GM06990 (cell line): Measurements from ENCODE around the gene CFAP97.

Source experiments
- DNase-seq: peaks from one replicate; pipeline ENCODE4 v3.0.0-alpha.2; 2011; ENCODE audit not compliant: insufficient read length; ENCODE audit errors: extremely low read depth
- H3K27me3 ChIP-seq: replicated peaks from 2 replicates; pipeline ENCODE4 v1.6.0; 2011; ENCODE audit warnings: low read length; ENCODE audit not compliant: control insufficient read depth, insufficient read depth
- H3K36me3 ChIP-seq: 2 replicates; pipeline ENCODE4 v1.5.1; 2011; ENCODE audit warnings: low read length; ENCODE audit not compliant: control insufficient read depth, insufficient read depth
- H3K4me3 ChIP-seq: replicated peaks from 2 replicates; pipeline ENCODE4 v1.5.1; 2011; ENCODE audit warnings: low read depth, mild to moderate bottlenecking, control low read depth, low read length
- TF ChIP-seq, protein P1 (sequence below): IDR thresholded peaks from 2 replicates; pipeline ENCODE4 v1.5.1; 2011; ENCODE audit warnings: low read length, control low read depth, mild to moderate bottlenecking, inconsistent platforms; ENCODE audit not compliant: insufficient read depth, poor library complexity, severe bottlenecking

The CFAP97 gene

DNA sequence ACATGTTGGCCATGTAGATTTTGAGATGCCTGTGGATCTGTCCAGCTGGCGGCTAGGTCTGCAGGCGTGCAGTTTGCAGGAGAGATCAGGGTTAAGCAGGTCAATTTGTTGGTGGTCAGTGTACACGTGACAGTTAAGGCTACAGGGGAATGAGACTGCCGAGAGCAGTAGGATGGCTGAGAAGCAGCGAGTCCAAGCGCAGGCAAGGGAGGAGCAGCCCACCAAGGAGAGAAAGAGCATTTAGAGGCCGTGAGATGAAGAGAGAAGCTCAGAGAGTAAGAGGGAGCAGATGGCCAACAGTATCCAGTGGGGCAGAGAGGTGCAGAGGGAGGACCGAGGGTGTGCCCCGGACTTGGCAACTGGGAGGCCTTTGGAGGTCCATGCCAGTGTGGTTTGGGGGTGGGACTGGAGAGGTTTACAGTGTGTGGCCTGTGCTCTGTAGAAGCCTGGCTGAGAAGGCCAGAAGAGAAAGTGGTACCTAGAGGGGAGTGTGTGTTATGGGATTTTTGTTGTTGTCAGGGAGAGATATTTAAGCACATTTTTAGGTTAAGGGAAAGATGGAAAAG lies 24.0 kb upstream of the CFAP97 start:
- TF ChIP-seq, protein P1, sequence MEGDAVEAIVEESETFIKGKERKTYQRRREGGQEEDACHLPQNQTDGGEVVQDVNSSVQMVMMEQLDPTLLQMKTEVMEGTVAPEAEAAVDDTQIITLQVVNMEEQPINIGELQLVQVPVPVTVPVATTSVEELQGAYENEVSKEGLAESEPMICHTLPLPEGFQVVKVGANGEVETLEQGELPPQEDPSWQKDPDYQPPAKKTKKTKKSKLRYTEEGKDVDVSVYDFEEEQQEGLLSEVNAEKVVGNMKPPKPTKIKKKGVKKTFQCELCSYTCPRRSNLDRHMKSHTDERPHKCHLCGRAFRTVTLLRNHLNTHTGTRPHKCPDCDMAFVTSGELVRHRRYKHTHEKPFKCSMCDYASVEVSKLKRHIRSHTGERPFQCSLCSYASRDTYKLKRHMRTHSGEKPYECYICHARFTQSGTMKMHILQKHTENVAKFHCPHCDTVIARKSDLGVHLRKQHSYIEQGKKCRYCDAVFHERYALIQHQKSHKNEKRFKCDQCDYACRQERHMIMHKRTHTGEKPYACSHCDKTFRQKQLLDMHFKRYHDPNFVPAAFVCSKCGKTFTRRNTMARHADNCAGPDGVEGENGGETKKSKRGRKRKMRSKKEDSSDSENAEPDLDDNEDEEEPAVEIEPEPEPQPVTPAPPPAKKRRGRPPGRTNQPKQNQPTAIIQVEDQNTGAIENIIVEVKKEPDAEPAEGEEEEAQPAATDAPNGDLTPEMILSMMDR: no peak
- no peaks in the 10 kb centered on the region for H3K27me3 ChIP-seq
- peaks cover 2% of the 10 kb centered on the region for H3K36me3 ChIP-seq
- no peak for DNase-seq
- H3K4me3 ChIP-seq: no peak overlapping the region

GRCh38 chr4:185227131-185227551 lies 23.3 kb upstream of the CFAP97 start:
- Histone ChIP-seq H3K4me3 (no peak overlapping the region), H3K36me3 (peaks cover 5% of the 10 kb centered on the region), H3K27me3 (no peaks in the 10 kb centered on the region)
- TF ChIP-seq, protein P1: no peak
- no peak for DNase-seq

- Histone ChIP-seq H3K27me3 (no peaks in the 10 kb centered on the region), H3K36me3 (peaks cover 5% of the 10 kb centered on the region), H3K4me3 (no peak overlapping the region)
- DNase-seq: no peak
- TF ChIP-seq, protein P1: no peak
These were observed 22.1 kb upstream of the CFAP97 start for GRCh38 chr4:185225940-185226339.

DNA sequence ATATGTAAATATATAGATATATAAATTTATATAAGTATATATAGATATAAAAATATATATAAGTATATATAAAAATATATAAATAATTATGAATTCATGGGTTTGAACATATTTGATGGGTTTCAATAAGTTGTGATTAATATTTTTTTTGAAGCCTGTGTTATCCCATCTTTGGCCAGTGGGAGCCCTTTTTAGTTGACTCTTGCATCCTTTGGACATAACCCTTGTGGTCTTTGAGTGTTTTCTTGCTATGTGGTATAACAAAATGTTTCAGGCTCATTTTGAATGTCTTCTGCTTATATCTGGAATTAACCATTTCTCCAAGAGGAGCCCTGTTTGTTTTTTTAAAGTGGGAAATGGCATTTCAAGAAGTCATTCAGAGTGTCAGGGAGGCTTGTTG lies 20.8 kb upstream of the CFAP97 start:
- TF ChIP-seq, protein P1: no peak

DNA sequence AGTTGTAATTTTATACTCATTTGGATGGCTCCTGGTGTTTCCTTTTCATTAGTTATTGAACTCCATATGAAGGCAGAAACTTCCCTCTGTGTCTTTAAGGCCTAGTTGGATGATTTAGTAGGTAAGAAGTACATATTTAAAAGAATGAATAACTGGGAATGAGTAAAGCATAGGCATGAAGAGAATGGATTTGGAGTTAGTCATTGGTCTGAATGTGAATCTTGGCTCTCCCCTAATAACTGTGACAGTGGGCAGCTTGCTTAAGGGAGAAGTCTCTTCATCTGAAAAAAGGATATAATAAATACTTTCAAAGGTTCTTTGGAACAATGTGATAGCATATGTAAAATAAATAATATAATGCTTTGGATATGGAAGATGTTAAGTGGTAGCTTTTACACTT lies 18.8 kb upstream of the CFAP97 start:
- DNase-seq: no peak
- H3K4me3 ChIP-seq: no peak overlapping the region
- H3K36me3 ChIP-seq: peaks cover 4% of the 10 kb centered on the region
- TF ChIP-seq, protein P1: no peak
- H3K27me3 ChIP-seq: no peaks in the 10 kb centered on the region

More for the DNA sequence above, 20.8 kb upstream of the CFAP97 start:
- Histone ChIP-seq H3K4me3 (no peak overlapping the region), H3K27me3 (no peaks in the 10 kb centered on the region), H3K36me3 (peaks cover 5% of the 10 kb centered on the region)
- DNase-seq: no peak

DNA sequence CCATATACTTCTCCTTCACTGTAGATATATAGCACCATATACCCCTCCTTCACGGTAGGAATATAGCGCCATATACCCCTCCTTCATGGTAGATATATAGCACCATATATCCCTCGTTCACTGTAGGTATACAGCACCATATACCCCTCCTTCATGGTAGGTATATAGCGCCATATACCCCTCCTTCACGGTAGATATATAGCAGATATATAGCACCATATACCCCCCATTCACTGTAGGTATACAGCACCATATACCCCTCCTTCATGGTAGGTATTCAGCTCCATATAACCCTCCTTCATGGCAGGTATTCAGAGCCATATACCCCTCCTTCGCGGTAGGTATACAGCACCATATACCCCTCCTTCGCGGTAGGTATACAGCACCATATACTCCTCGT lies 18.1 kb upstream of the CFAP97 start:
- no peak overlapping the region for H3K4me3 ChIP-seq
- no peaks in the 10 kb centered on the region for H3K27me3 ChIP-seq
- TF ChIP-seq, protein P1: no peak
- peaks cover 4% of the 10 kb centered on the region for H3K36me3 ChIP-seq
- DNase-seq: no peak
